ENCODE data around the gene PHYKPL.

PHYKPL gene

GRCh38 chr5:178193251-178193809, 39.3 kb downstream of the PHYKPL start:
- no peaks in the 10 kb centered on the region for H3K36me3 ChIP-seq
- H3K27ac ChIP-seq = no peak overlapping the region
- intact Hi-C loops (cut with DNase I; ENCODE audit: low total_unique reads) = no loop called here
- H3K4me3 ChIP-seq = no peak overlapping the region
- no peaks in the 10 kb centered on the region for H3K9me3 ChIP-seq
- H3K4me1 ChIP-seq = no peaks in the 10 kb centered on the region
- no peak for TF ChIP-seq CTCF (IDR thresholded peaks at IDR 0.05)
- H3K27me3 ChIP-seq = peaks cover 0 to 30% of the 10 kb centered on the region in 2 donors
- no peak for DNase-seq

- Histone ChIP-seq H3K27ac (no peak overlapping the region), H3K9me3 (no peaks in the 10 kb centered on the region), H3K27me3 (peaks cover 0 to 33% of the 10 kb centered on the region in 2 donors), H3K4me1 (no peaks in the 10 kb centered on the region), H3K36me3 (no peaks in the 10 kb centered on the region), H3K4me3 (no peak overlapping the region)
- no peak for TF ChIP-seq CTCF (IDR thresholded peaks at IDR 0.05)
- no peak for DNase-seq
- intact Hi-C loops (cut with DNase I; ENCODE audit: low total_unique reads) = no loop called here
Measured at GRCh38 chr5:178192787-178193186, 39.8 kb downstream of the PHYKPL start.

- Histone ChIP-seq H3K4me1 (no peaks in the 10 kb centered on the region), H3K9me3 (no peaks in the 10 kb centered on the region), H3K36me3 (no peaks in the 10 kb centered on the region), H3K4me3 (no peak overlapping the region), H3K27ac (no peak overlapping the region), H3K27me3 (peaks cover 0 to 33% of the 10 kb centered on the region in 2 donors)
- intact Hi-C loops (cut with DNase I; ENCODE audit: low total_unique reads) = no loop called here
- TF ChIP-seq CTCF (IDR thresholded peaks at IDR 0.05) = no peak
- DNase-seq = no peak
Measured at GRCh38 chr5:178192244-178192643, 40.4 kb downstream of the PHYKPL start.

- no peak for TF ChIP-seq CTCF (IDR thresholded peaks at IDR 0.05)
- H3K9me3 ChIP-seq = no peaks in the 10 kb centered on the region
- intact Hi-C loops (cut with DNase I; ENCODE audit: low total_unique reads) = no loop called here
- no peak overlapping the region for H3K4me3 ChIP-seq
- no peaks in the 10 kb centered on the region for H3K36me3 ChIP-seq
- peaks cover 0 to 33% of the 10 kb centered on the region in 2 donors for H3K27me3 ChIP-seq
- no peak for DNase-seq
- H3K4me1 ChIP-seq = no peaks in the 10 kb centered on the region
- H3K27ac ChIP-seq = no peak overlapping the region
Measured at GRCh38 chr5:178191661-178192060, 40.9 kb downstream of the PHYKPL start.

GRCh38 chr5:178189433-178189832, 43.2 kb downstream of the PHYKPL start:
- intact Hi-C loops (cut with DNase I; ENCODE audit: low total_unique reads) = no loop called here
- Histone ChIP-seq H3K27me3 (peaks cover 0 to 26% of the 10 kb centered on the region in 2 donors), H3K9me3 (no peaks in the 10 kb centered on the region), H3K36me3 (no peaks in the 10 kb centered on the region), H3K4me1 (no peaks in the 10 kb centered on the region), H3K4me3 (no peak overlapping the region), H3K27ac (no peak overlapping the region)
- no peak for TF ChIP-seq CTCF (IDR thresholded peaks at IDR 0.05)
- DNase-seq = no peak

- H3K4me3 ChIP-seq = no peak within 1 kb of the TSS
- no peak within 1 kb of the TSS for H3K27ac ChIP-seq
- H3K9me3 ChIP-seq = no peaks in the 10 kb centered on the region
- peaks cover 0 to 15% of the 10 kb centered on the region in 2 donors for H3K27me3 ChIP-seq
- H3K36me3 ChIP-seq = no peaks in the 10 kb centered on the region
- DNase-seq = no peak
- intact Hi-C loops (cut with DNase I; ENCODE audit: low total_unique reads) = no loop called here
- no peaks in the 10 kb centered on the region for H3K4me1 ChIP-seq
- TF ChIP-seq CTCF (IDR thresholded peaks at IDR 0.05) = no peak
Measured at GRCh38 chr5:178187014-178187413, 45.6 kb downstream of the PHYKPL start, which contains the start of gene GMCL2. Gene GMCL2, minus strand, starts transcription at chr5:178187371. Its CDS starts 72 bp downstream, at chr5:178187299.

Measured in tibial artery (tissue), 4 donors.